ENCODE results near the gene ATP1B2. TPM values are rescaled to one million over a fixed set of nuclear protein-coding genes. Genes with fewer than 3 reads are reported as not detected.

Gene ATP1B2
- polyA plus RNA-seq, 4 donors: 1.1 to 1.9 TPM; not detected in 2

GRCh38 chr17:7706631-7707354, 56.1 kb downstream of the ATP1B2 start:
- H3K4me1 ChIP-seq (ENCODE audit: control insufficient read depth in 3 of 3, insufficient read depth in 2 of 3, low read depth in 1 of 3, low read length in 2 of 3): peaks cover 0 to 17% (median 0%) of the 10 kb centered on the region in 3 donors
- H3K27me3 ChIP-seq (ENCODE audit: control insufficient read depth in 3 of 3, insufficient read depth in 3 of 3, low read length in 3 of 3): peaks cover 10 to 60% (median 17%) of the 10 kb centered on the region in 3 donors
- WGBS, 3 donors: 85 to 90% (median 88%) methylated on average over 3 of the region's 3 CpGs
- peaks cover 0 to 2% of the 10 kb centered on the region in 2 donors for H3K9me3 ChIP-seq (ENCODE audit: control insufficient read depth in 2 of 2, insufficient read depth in 1 of 2, low read depth in 1 of 2, low read length in 1 of 2)
- DNase-seq (no peak), FAIRE-seq (no peak)
- no peak overlapping the region for H3K27ac ChIP-seq (ENCODE audit: low read depth in 1 of 3, low read length in 2 of 3)
- peaks cover 0 to 12% (median 3%) of the 10 kb centered on the region in 3 donors for H3K36me3 ChIP-seq (ENCODE audit: control insufficient read depth in 3 of 3, insufficient read depth in 2 of 3, low read depth in 1 of 3, low read length in 3 of 3)
- H3K4me3 ChIP-seq (ENCODE audit: low read depth in 1 of 3, low read length in 3 of 3): no peak overlapping the region

Other genes with a start within 250 kb of the ATP1B2 start
- 100 to 1,000 TPM; 193 to 771 (median 385) TPM for gene TMEM256, start 246.8 kb upstream of the ATP1B2 start, polyA plus RNA-seq
- gene NLGN2, start 243.1 kb upstream of the ATP1B2 start, polyA plus RNA-seq: 1 to 10 TPM in 2 of 4 donors, under 1 TPM in 2; 0.22 to 6.1 (median 2.6) TPM
- not detected for gene SPEM1, start 230.6 kb upstream of the ATP1B2 start, polyA plus RNA-seq
- gene SPEM2, start 225.3 kb upstream of the ATP1B2 start, polyA plus RNA-seq: not detected
- gene SPEM3, start 222.1 kb upstream of the ATP1B2 start, polyA plus RNA-seq: not detected
- gene TMEM102, start 215.5 kb upstream of the ATP1B2 start, polyA plus RNA-seq: 10 to 100 TPM in 2 of 4 donors, 1 to 10 TPM in 2; 9.3 to 14.9 (median 10.2) TPM
- under 1 TPM in 2 of 4 donors, not detected in 2; 0.61 to 0.86 TPM for gene FGF11, start 211.4 kb upstream of the ATP1B2 start, polyA plus RNA-seq
- 10 to 100 TPM in 3 of 4 donors, 1 to 10 TPM in 1; 8.4 to 11.9 (median 10.4) TPM for gene CHRNB1, start 205.9 kb upstream of the ATP1B2 start, polyA plus RNA-seq
- gene ZBTB4, start 171.3 kb upstream of the ATP1B2 start, polyA plus RNA-seq: 10 to 100 TPM in 2 of 4 donors, 1 to 10 TPM in 2; 7.6 to 76.4 (median 12.4) TPM
- gene SLC35G6, start 169.5 kb upstream of the ATP1B2 start, polyA plus RNA-seq: under 1 TPM in 1 of 4 donors, not detected in 3; 0.49 TPM
- 100 to 1,000 TPM in 1 of 4 donors, 10 to 100 TPM in 2, 1 to 10 TPM in 1; 10.0 to 104 (median 20.8) TPM for gene POLR2A, start 166.6 kb upstream of the ATP1B2 start, polyA plus RNA-seq
- gene TNFSF12, start 101.9 kb upstream of the ATP1B2 start, polyA plus RNA-seq: 10 to 100 TPM in 3 of 4 donors, 1 to 10 TPM in 1; 8.1 to 31.1 (median 22.1) TPM
- gene TNFSF13, start 92.2 kb upstream of the ATP1B2 start, polyA plus RNA-seq: 100 to 1,000 TPM in 1 of 4 donors, 10 to 100 TPM in 3; 23.0 to 107 (median 28.5) TPM
- gene SENP3, start 89.0 kb upstream of the ATP1B2 start, polyA plus RNA-seq: 10 to 100 TPM; 39.8 to 66.7 (median 53.3) TPM
- 100 to 1,000 TPM in 3 of 4 donors, 10 to 100 TPM in 1; 60.2 to 708 (median 171) TPM for gene CD68, start 71.3 kb upstream of the ATP1B2 start, polyA plus RNA-seq
- gene MPDU1, start 67.1 kb upstream of the ATP1B2 start, polyA plus RNA-seq: 100 to 1,000 TPM in 2 of 4 donors, 10 to 100 TPM in 2; 69.7 to 126 (median 96.4) TPM
- gene SOX15, start 60.8 kb upstream of the ATP1B2 start, polyA plus RNA-seq: 1 to 10 TPM in 2 of 4 donors, not detected in 2; 1.2 to 1.3 TPM
- 10 to 100 TPM; 25.1 to 41.1 (median 30.9) TPM for gene FXR2, start 36.0 kb upstream of the ATP1B2 start, polyA plus RNA-seq
- gene SAT2, start 23.1 kb upstream of the ATP1B2 start, polyA plus RNA-seq: 1,000 to 10,000 TPM in 2 of 4 donors, 100 to 1,000 TPM in 2; 204 to 1,210 (median 689) TPM
- gene SHBG, start 20.8 kb upstream of the ATP1B2 start, polyA plus RNA-seq: 10 to 100 TPM in 3 of 4 donors, 1 to 10 TPM in 1; 2.6 to 38.8 (median 20.6) TPM
- 10 to 100 TPM in 2 of 4 donors, 1 to 10 TPM in 2; 8.7 to 51.8 (median 26.3) TPM for gene TP53, start 36.6 kb downstream of the ATP1B2 start, polyA plus RNA-seq
- gene WRAP53, start 37.6 kb downstream of the ATP1B2 start, polyA plus RNA-seq: 10 to 100 TPM in 3 of 4 donors, 1 to 10 TPM in 1; 7.1 to 17.7 (median 11.2) TPM
- 1 to 10 TPM in 2 of 4 donors, not detected in 2; 1.1 to 2.0 TPM for gene EFNB3, start 54.3 kb downstream of the ATP1B2 start, polyA plus RNA-seq
- under 1 TPM in 2 of 4 donors, not detected in 2; 0.04 to 0.09 TPM for gene DNAH2, start 66.8 kb downstream of the ATP1B2 start, polyA plus RNA-seq
- gene KDM6B, start 183.3 kb downstream of the ATP1B2 start, polyA plus RNA-seq: 10 to 100 TPM in 3 of 4 donors, 1 to 10 TPM in 1; 8.4 to 26.1 (median 16.7) TPM
- gene TMEM88, start 204.1 kb downstream of the ATP1B2 start, polyA plus RNA-seq: 10 to 100 TPM in 1 of 4 donors, 1 to 10 TPM in 3; 3.8 to 17.5 (median 7.3) TPM
- 100 to 1,000 TPM in 1 of 4 donors, 10 to 100 TPM in 3; 40.1 to 142 (median 73.4) TPM for gene NAA38, start 206.6 kb downstream of the ATP1B2 start, polyA plus RNA-seq
- 10 to 100 TPM in 1 of 4 donors, 1 to 10 TPM in 3; 4.9 to 13.0 (median 6.4) TPM for gene CYB5D1, start 207.1 kb downstream of the ATP1B2 start, polyA plus RNA-seq
- gene CHD3, start 237.9 kb downstream of the ATP1B2 start, polyA plus RNA-seq: 10 to 100 TPM; 23.7 to 60.4 (median 36.7) TPM